Kidney epithelial cell (primary cell): ENCODE data around the gene MMP14. TPM values are rescaled to one million over a fixed set of nuclear protein-coding genes. Genes with fewer than 3 reads are reported as not detected.

ENCODE experiments used
- DNase-seq: peaks from one replicate; pipeline ENCODE4 v3.0.0-alpha.2; 2010; ENCODE audit warnings: low read depth
- H3K27me3 ChIP-seq: 2 replicates; pipeline ENCODE4 v1.6.0; 2011; ENCODE audit warnings: low read length; ENCODE audit not compliant: control insufficient read depth, insufficient read depth
- H3K36me3 ChIP-seq: 2 replicates; pipeline ENCODE4 v1.5.1; 2011; ENCODE audit warnings: low read length; ENCODE audit not compliant: control insufficient read depth, insufficient read depth
- H3K4me3 ChIP-seq: 2 replicates; pipeline ENCODE4 v1.5.1; 2011; ENCODE audit warnings: low read depth, mild to moderate bottlenecking, control low read depth, low read length
- total RNA-seq: library from RNA; depleted of rRNA; stranded (reverse); fragments of >200 nt; gene quantifications from 2 replicates; pipeline ENCODE4 v1.2.3, GENCODE V29; 2015
- TF ChIP-seq, protein P1 (sequence below): IDR thresholded peaks from 2 replicates; pipeline ENCODE4 v1.5.1; 2011; ENCODE audit warnings: mild to moderate bottlenecking, moderate library complexity, low read length, control low read depth, inconsistent platforms; ENCODE audit not compliant: insufficient read depth, poor library complexity, severe bottlenecking

Gene MMP14
- total RNA-seq, 1 donor from 2014 or later: 669 TPM

DNA sequence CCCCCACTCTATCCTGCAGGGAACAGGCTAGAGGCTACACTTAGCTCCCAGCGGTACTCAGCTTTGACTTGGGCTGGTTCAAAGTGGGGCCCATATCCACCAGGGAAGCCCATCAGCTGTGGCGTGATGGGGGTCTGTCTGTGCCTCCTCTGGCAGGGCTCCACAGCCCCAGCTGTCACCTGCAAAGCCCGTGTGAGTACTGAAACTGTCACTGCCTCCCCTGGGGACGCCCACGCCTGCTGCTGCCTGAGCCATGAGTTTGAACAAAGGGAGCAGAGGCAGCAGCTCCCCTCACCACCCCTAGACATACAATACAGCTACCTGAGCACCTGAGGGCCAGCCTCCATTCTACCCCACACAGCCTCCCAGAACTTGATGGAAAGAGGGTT lies 51.6 kb downstream of the MMP14 start:
- H3K4me3 ChIP-seq: peak overlapping the region; percentile 63

DNA sequence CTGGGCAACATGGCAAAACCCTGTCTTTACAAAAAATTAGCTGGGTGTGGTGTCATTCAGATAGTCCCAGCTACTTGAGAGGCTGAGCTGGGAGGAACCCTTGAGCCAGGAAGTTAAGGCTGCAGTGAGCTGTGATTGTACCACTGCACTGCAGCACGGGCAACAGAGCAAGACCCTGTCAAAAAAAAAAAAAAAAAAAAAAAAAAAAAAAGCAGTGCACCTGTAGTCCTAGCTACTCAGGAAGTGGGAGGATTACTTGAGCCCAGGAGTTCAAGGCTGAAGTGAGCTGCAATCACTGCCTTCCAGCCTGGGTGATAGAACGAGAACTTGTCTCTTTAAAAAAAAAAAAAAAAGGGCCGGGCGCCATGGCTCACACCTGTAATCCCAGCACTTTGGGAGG lies 52.3 kb downstream of the MMP14 start:
- no peak overlapping the region for H3K4me3 ChIP-seq
- DNase-seq: no peak
- H3K27me3 ChIP-seq: no peaks in the 10 kb centered on the region
- no peaks in the 10 kb centered on the region for H3K36me3 ChIP-seq
- TF ChIP-seq, protein P1, sequence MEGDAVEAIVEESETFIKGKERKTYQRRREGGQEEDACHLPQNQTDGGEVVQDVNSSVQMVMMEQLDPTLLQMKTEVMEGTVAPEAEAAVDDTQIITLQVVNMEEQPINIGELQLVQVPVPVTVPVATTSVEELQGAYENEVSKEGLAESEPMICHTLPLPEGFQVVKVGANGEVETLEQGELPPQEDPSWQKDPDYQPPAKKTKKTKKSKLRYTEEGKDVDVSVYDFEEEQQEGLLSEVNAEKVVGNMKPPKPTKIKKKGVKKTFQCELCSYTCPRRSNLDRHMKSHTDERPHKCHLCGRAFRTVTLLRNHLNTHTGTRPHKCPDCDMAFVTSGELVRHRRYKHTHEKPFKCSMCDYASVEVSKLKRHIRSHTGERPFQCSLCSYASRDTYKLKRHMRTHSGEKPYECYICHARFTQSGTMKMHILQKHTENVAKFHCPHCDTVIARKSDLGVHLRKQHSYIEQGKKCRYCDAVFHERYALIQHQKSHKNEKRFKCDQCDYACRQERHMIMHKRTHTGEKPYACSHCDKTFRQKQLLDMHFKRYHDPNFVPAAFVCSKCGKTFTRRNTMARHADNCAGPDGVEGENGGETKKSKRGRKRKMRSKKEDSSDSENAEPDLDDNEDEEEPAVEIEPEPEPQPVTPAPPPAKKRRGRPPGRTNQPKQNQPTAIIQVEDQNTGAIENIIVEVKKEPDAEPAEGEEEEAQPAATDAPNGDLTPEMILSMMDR: no peak

More for the DNA sequence above, 51.6 kb downstream of the MMP14 start:
- no peak for DNase-seq
- TF ChIP-seq, protein P1: no peak
- H3K27me3 ChIP-seq: no peaks in the 10 kb centered on the region
- no peaks in the 10 kb centered on the region for H3K36me3 ChIP-seq

GRCh38 chr14:22890416-22890815 lies 54.0 kb downstream of the MMP14 start:
- TF ChIP-seq, protein P1: no peak
- Histone ChIP-seq H3K36me3 (no peaks in the 10 kb centered on the region), H3K4me3 (no peak overlapping the region), H3K27me3 (no peaks in the 10 kb centered on the region)
- DNase-seq: no peak

DNA sequence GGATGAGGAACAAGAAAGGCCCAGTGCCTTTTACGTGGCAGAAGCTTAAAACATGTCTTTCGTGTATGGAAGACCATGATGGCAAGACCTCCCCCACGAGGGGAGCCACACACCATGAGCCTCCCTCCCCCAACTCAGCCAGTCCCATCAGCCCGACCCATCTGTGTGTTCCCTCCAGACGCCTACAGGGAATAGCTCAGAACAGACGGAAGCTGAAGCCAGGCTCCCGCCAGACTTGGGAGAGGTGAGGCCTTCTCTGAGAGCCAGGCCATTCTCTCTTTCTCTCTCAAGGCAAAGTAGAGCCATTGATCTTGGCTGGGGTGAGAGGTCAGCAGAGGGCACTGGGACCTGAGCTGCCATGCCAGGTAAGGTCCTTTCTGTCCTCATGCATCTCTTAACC lies 56.1 kb downstream of the MMP14 start:
- no peaks in the 10 kb centered on the region for H3K36me3 ChIP-seq
- no peak overlapping the region for H3K4me3 ChIP-seq
- no peak for DNase-seq
- TF ChIP-seq, protein P1: no peak
- H3K27me3 ChIP-seq: no peaks in the 10 kb centered on the region

DNA sequence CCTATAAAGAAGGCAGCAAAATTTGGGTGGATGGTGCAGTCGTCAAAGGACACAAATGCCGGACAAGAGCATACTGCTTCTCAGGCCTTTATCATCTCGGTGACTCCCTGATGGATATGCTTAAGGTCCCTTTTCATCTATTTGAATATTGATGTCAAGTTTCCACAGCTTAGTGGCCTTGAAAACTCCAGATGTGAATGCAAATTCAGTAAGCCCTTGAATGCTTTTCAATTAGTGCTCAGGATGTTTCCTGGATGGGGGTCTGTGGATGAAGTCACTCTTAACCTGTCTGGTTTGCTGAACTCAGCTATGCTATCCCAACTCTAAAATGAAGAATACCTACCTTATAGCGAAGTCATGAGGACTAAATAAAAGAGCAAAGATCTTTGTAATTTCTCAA lies 57.3 kb downstream of the MMP14 start:
- Histone ChIP-seq H3K36me3 (no peaks in the 10 kb centered on the region), H3K27me3 (no peaks in the 10 kb centered on the region), H3K4me3 (no peak overlapping the region)
- TF ChIP-seq, protein P1: no peak
- no peak for DNase-seq

DNA sequence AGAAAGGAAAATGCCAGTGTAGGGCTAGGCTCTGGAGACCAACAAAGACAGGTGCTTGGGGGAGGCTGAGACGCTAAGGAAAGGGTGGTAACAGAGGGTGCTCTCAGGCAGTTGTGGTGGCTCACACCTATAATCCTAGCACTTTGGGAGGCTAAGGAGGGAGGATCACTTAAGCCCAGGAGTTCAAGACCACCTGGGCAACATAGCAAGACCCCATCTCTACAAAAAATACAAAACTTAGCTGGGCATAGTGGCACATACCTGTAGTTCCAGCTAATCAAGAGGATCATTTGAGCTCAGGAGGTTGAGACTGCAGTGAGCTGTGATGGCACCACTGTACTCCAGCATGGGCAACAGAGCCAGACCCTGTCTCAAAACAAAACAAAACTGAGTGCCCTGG lies 59.0 kb downstream of the MMP14 start:
- no peak for DNase-seq
- no peak overlapping the region for H3K4me3 ChIP-seq
- TF ChIP-seq, protein P1: no peak
- no peaks in the 10 kb centered on the region for H3K36me3 ChIP-seq
- no peaks in the 10 kb centered on the region for H3K27me3 ChIP-seq
